Islet of Langerhans (tissue), 1 donor: ENCODE data around the gene NDUFAF2.
"Not testable (repeated sequence)": the region's sequence is repeated elsewhere in the genome, so short reads cannot be mapped to it uniquely, and the experiment has no call there.

ENCODE experiments used
- FAIRE-seq: peaks from one replicate; lab custom pipeline; 2011; peaks lifted over from hg19 to GRCh38; lab: Jason Lieb, UNC

Gene NDUFAF2

DNA sequence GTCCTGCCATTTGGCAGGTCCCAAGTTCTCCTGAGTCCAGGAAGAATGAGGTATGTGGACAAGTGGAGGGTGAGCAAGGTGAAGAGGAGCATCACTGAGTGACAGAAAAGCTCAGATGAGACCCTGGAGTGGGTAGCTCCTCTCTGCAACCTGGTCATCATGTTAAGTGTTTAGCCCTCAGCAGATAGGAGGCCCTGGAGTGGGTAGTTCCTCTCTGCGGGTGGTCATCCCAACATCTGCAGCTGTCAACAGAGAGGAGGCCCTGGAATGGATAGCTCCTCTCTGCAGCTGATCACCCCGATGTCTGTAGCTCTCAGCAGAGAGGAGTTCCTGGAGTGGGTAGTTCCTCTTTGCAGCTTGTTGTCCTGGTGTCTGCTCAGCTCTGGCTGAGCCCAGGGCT, 48.4 kb downstream of the NDUFAF2 start:
- FAIRE-seq, result no peak

DNA sequence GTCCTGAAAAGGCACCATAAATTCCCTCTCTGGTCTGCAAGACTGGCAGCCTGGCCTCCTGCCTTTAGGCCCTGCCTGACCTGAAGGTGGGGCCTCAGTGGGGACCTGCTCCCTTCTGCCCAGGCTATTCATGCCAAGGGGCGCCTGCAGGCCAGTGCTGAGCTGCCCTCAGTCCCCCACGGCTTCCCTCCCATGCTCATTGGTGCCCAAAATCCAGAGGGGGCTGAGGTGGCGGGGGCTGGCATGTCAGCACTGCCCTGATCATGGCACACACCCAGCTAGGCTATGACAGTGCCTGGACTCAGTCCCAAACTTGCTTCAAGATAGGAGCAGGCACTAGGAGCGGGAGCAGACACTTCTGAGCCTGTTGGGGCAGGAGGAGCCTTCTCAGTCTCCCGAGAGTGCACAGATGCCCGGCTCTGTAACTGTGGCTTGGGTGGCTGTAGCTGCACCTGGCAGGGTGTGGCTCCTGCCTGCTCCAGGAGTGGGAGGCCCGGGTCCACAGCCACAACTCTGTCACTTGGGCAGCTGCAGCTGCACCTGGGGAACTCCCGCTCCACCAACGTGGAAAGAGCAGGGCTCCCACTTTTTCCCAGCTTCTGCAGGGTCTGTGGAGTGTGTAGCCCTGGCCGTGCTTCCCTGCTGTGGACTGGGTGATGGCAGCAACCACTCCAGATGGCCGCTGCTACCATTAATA, 49.0 kb downstream of the NDUFAF2 start:
- FAIRE-seq, result no peak

DNA sequence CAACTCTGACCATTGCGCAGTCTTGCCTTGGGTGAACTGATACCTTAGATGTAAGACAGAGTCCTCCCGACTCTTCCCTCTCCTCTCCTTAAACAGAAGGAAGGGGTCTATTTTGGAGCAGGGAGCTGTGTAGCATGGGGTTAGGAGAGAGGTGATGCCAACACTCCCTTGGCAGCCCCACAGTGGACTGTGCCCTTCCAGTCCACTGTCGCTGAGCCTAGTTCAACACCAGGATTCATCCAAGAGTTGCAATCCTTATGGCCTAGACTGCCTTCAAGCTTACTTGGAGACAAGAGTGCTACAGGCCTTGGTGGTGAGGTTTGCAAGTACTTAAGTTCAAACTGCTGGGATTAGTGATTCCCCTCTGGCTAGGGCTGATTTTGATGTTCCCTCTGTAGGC, 51.4 kb downstream of the NDUFAF2 start:
- FAIRE-seq, result no peak

GRCh38 chr5:60997721-60998120, 52.7 kb downstream of the NDUFAF2 start:
- no peak for FAIRE-seq

- FAIRE-seq, result no peak
These were observed 55.9 kb downstream of the NDUFAF2 start for GRCh38 chr5:61000887-61001286.

DNA sequence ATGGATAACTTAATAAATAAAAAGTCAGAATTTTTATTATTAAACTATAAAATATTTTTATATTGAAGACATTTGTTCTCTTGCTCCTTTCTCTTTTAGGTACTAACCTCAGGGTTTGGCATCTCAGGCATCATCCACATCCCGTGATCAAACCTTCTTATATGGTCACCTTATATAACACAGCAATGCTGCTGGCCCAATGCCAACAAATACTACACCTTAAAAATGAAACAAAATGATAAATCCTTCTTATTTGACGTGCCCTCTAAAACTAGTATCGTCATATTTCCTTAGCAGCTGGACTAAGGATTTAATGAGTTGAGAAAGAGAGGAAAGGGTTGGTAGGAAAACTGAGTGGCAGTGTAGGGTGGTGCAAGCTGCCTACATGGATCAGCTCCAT, 56.6 kb downstream of the NDUFAF2 start:
- FAIRE-seq, result no peak

DNA sequence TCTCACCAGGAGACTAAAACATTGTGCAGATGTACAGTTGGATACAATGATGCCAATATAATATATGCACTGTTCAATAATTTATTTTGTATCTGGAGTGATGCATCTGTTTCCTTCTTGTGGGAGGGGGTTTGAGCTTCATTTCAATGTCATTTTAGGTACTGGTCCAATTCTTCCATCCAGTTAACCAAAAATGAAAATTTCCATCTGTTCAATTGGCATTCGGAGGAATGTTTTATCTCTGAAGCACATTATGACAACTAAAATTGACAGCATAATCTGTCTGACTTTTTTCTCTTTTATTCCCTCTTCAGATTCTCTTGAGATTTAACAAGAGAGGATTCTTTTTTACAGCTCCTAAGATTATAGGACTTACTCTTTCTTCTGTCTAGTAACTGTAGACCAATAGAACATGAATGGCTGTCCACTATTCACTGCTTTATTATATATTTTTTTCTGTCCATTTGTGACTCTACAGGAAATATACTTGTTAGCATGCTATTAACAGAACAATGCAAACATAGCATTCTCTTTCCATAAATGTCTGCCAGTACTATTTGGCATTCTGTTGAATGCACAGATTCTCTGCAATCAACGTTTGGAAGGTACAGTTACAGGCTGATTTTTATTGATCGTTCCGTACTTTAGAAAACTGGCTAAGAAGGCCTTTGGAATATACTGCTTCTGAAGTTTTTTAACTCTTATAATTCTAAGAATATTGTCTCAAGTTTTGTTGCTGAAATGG, 57.8 kb downstream of the NDUFAF2 start:
- no peak for FAIRE-seq

DNA sequence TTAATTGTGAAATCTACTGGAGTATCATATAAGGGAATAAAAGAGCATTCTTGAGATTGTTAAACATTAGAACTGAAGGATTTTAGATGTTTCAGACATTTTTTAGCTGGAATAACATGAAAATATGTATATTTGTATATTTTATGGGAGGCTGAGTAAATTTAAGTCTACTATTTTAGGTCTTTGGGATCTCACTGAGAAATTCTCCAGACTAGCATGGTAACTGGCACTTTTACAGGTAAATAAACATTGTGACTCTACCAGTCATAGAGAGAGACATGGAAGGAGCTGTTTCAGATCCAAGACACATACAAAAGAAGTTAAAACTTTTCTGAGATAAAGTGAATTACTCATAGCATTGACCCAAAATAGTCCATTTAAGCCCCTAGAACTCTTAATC, 59.4 kb downstream of the NDUFAF2 start:
- no peak for FAIRE-seq

DNA sequence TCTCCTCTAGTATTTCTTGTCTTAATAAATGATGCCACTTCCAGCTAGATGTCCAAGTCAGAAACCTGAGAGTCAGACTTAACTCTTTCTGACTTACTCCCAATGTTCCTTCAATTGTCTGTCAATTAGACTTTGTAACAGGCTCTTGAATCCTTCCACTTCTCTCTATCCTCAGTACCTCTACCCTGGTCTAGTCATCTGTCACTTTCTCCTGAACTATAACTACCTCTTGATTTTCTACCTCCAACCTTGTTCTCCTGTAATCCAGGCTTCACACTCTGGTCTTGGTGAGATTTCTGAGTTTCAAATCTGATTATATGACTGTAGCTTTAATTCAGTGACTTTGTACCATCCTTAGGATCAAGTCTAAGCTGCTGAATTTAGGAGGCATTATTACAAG, 64.9 kb downstream of the NDUFAF2 start:
- FAIRE-seq, result no peak

GRCh38 chr5:61010467-61011454, 65.8 kb downstream of the NDUFAF2 start:
- FAIRE-seq, result no peak

DNA sequence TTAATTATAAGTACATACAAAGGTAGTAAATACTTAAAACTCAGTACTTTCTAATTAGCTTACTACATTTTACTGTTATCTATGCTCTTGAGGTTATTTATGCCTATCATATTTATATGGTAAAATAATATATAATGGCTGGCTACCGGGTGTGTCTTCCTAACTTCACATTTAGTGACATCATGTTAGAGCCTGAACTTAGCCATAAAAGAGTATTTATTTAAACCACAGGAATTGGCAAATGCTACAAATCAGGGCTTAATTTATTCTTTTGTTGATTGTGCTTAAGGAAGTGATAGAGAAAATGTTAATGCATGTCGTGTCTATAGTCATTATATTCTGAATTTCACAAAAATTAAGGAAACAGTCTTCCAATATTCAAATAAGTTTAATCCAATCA, 73.1 kb downstream of the NDUFAF2 start:
- FAIRE-seq, result no peak

DNA sequence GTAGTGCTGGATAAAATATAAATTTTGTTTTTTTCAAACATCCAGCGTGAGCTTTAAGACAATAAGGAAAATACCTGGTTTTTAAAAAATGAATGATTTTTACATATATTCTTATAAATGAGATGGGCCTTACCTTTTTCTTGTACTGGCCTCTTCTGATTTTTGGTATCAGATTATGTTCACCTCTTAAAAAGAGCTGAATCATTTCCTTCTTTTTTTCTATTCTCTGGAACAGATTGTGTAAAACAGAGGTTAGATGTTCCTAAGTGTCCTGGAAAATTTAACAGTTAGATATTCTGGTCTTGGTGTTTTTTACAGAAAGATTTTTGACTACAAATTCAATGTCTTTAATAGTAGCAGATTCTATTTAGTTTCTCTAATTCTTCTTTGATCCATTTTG, 74.6 kb downstream of the NDUFAF2 start:
- FAIRE-seq, result no peak

DNA sequence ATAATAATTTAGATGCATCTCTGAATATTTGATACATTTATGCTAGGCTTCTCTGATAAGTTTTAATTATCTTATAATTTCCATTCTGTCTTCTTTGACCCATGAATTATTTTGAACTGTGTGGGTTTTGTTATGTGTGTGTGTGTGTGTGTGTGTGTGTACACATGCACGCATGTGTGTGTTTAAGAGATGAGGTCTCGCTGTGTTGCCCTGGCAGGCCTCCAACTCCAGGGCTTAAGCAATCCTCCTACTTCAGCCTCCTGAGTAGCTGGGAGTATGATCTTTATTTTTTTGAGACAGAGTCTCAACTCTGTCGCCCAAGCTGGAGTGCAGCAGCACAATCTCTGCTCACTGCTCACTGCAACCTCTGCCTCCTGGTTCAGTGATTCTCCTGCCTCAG, 75.4 kb downstream of the NDUFAF2 start:
- no peak for FAIRE-seq

- FAIRE-seq, result no peak
These were observed 78.1 kb downstream of the NDUFAF2 start for GRCh38 chr5:61023131-61023530.

DNA sequence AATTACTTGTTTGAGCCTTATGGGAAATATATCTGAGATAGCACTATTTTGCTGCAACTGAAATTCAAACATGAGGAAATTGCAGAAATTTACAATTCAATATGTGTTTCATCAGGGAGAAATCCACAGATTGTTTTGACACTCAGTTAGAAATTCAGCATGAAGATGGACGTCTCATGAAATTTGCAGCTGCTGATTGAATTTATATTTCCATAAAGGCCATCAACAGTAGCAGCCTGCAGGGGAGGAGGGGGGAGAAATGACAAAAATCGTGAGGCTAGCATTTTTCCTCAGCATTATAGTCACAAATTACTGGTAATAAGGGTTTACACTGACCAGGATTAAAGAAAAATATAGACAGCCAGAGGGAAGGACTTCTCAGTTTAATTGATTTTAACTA, 81.0 kb downstream of the NDUFAF2 start:
- no peak for FAIRE-seq

- no peak for FAIRE-seq
These were observed 83.4 kb downstream of the NDUFAF2 start for GRCh38 chr5:61028382-61028781.

GRCh38 chr5:61029456-61030162, 84.6 kb downstream of the NDUFAF2 start:
- FAIRE-seq, result no peak

- no peak for FAIRE-seq
These were observed 85.1 kb downstream of the NDUFAF2 start for GRCh38 chr5:61030163-61030482.

GRCh38 chr5:61031301-61031700, 86.3 kb downstream of the NDUFAF2 start:
- FAIRE-seq, result not testable (repeated sequence)

DNA sequence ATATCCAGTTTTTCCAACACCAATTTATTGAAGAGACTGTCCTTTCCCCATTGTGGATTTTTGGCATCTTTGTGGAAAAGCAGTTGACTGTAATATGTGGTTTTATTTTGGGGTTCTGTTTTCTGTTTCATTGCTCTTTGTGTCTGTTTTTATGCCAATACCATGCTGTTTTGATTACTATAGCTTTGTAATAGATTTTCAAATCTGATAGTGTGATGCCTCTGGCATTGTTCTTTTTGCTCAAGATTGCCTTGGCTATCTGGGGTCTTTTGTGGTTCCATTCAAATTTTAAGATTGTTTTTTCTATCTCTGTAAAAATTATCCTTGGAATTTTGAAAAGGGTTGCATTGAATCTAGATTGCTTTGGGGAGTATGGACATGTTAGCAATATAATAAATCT, 99.5 kb downstream of the NDUFAF2 start:
- no peak for FAIRE-seq

DNA sequence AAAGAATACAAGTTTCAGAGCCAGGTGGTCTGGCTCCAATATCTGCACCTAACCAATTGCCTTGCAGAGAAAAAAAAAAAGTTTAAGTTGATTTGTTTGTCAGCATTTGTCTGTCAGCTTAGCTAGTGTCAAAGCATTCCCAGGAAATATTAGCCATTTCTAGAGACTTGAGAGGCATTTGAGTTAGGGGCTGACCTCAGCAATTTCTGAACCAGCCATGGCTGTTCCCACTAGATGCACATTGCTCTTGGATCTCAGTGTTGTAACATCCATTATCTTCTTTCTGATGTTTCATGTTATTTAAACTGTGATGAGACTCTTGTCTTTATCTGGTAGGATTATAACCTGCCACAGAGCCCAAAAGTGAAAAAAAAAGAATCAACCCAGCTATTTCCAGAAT, 102.3 kb downstream of the NDUFAF2 start:
- FAIRE-seq, result no peak

DNA sequence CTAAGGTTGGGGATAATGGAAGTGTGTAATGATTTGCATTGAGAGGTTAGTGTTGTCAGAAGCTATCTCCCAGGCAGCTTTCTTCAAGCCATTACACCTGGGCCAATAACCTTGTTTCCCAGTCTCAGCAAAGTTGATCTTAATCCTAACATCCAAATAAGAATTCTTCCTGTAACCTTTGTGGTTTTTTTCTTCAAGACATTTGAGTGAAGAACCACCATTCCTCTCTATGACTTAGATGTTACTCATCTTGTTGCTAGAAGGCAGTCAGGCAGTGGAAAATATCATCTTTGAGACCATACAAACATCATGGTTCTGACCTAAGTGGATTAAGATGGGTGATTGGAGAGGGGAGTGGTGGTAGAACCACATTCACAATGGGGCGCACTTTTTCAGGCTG, 103.5 kb downstream of the NDUFAF2 start:
- no peak for FAIRE-seq
